Measurements from ENCODE around the gene EEF1AKMT3.
"Not testable (repeated sequence)": the region's sequence is repeated elsewhere in the genome, so short reads cannot be mapped to it uniquely, and the experiment has no call there.

The EEF1AKMT3 gene

GRCh38 chr12:57817990-57818331, 45.5 kb downstream of the EEF1AKMT3 start:
- not testable (repeated sequence) for DNase-seq (ENCODE audit: low read depth)

- DNase-seq (ENCODE audit: low read depth): not testable (repeated sequence)
Measured at GRCh38 chr12:57820119-57820518, 47.7 kb downstream of the EEF1AKMT3 start.

DNA sequence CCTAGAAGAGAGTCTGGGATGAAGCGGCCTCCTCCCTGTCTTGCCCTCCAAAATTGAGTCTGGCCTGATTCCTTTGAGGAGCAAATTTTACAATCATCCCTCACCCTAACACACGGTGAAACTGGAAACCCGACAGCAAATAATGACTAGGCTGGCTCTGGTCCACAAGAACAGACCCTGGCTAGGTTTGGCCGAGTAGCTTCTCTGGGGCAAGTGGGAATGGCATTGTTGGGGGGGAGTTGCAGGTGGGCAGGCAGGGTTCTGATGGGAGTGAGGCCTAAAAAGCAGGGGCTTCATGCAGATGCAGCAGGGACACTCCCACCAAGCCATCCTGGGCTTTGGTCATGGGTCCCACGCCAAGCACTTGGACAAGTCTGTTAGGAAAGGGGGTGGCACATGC, 48.6 kb downstream of the EEF1AKMT3 start:
- not testable (repeated sequence) for DNase-seq (ENCODE audit: low read depth)

- DNase-seq (ENCODE audit: low read depth): no peak
Measured at GRCh38 chr12:57821474-57822214, 49.2 kb downstream of the EEF1AKMT3 start.

DNA sequence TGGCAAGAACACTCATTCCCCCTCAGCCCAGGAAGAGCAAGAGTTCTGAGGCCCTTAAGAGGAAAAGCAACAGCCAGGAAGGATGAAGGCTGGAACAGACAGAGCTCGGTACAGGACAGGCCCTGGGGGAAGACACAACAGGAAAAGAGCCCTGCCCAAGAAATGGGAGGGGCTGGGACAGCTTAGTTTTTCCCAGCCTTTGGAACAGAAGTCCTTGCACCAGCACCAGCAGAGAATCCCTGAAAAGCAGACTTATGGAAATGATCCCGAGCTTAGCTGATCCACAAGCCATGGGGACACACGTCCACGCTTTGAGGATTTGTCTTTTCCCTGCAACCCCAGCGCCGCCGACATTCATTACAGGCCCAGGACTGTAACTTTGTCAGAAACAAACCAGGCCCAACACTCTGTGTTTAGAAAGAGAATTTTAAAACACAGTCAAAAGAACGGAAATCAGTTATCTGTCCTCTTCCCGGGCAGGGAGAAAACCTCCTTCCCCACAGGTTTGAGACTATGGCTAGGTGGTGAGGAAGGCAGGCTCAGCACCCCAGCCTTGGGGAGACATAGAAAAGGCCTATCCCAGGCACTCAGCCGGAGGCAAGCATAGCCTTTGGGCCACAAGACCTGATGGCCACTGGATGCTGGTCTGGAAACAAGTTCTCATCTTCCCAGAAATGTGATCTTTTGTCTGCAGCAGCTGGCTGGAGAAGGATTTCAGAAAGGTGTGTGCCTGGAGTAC, 50.1 kb downstream of the EEF1AKMT3 start:
- no peak for DNase-seq (ENCODE audit: low read depth)

DNA sequence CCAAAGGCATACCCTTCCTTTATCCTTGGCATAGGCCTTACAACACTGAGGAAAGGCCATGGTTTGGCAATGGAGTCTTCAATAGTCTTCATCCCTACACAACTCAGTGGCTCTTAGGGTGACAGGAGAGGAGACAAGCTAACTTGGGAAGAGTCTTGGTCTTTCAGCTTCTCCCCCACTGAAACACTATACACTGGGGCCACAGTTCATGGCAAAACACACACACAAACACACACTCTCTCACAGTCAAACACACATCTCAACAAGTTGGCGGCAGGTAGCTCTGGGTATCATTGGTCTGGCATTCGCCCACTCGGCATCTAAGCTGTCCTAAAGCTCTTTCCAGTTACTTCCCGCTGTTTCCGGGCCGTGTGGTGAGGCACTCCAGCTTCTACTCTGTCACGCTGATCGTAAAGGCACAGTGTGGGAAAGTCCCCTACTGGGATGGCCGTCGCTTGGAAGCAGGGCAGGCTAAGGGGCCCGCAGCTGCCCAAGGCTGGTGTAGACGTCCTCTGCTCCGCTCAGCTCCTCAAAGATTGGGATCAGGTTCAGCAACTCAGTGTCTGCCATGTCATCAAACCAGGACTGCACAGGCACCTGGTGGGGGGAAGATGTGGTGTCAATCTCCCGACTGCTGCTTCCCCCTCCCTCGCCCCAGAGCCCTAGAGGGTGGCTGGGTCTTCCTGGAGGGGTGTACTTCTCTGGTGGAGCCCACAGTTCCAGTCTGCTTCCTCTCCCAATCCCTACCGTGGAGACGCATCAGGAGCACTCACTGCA, 50.9 kb downstream of the EEF1AKMT3 start:
- DNase-seq (ENCODE audit: low read depth): no peak

- DNase-seq (ENCODE audit: low read depth): no peak
Measured at GRCh38 chr12:57823908-57824640, 51.7 kb downstream of the EEF1AKMT3 start.

DNA sequence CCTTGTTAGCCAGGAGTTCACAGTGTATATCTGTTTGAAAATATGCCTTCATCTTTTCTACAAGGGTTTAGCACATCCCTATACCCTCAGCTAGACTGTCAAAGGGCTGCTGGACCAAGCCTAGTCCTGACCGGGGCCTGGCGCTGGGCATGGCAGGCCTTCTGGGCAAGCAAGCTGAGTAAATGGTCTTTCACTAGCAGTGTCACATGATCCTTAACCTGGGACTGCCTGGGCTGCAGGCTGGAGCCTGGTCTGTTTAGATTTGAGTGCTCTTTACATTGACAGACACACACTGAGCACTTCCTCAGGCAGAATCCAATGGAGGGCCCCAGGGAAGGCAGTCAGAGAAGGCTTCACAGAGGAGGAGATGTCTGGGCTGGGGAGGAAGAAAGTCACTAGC, 53.0 kb downstream of the EEF1AKMT3 start:
- DNase-seq (ENCODE audit: low read depth): no peak

GRCh38 chr12:57826400-57826799, 54.0 kb downstream of the EEF1AKMT3 start:
- no peak for DNase-seq (ENCODE audit: low read depth)

DNA sequence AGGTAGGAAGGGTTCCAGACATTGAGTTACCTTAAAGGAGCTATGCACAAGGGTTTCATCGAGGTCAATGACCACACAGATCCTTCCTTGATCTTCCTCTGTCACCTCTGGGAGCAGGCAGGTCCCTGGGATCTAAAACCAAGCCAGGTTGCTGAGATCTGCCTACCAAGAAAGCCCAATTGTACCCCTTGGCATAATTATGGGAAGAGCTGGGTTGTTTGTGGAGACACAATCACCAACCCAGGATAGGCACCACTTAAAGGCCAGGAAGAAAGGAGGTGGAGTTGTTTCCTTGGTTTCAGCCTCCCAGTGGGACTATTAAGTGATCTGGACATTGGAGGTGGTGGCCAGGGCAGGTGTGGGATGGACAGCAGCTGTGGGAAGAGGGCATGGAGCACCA, 54.6 kb downstream of the EEF1AKMT3 start:
- DNase-seq (ENCODE audit: low read depth): no peak

- DNase-seq (ENCODE audit: low read depth): no peak
Measured at GRCh38 chr12:57829025-57829777, 56.8 kb downstream of the EEF1AKMT3 start.

GRCh38 chr12:57830393-57830792, 58.0 kb downstream of the EEF1AKMT3 start:
- DNase-seq (ENCODE audit: low read depth): no peak

Data from activated T-cell treated with anti-CD3 and anti-CD28 coated beads for 48 hours (primary cell).